Mammary microvascular endothelial cell (primary cell): ENCODE measurements around the gene LY6G6C. TPM values are rescaled to one million over a fixed set of nuclear protein-coding genes. Genes with fewer than 3 reads are reported as not detected.

Experiments used
- total RNA-seq: library from RNA; depleted of rRNA; stranded (reverse); fragments of >200 nt; gene quantifications from 2 replicates; pipeline ENCODE4 v1.2.3, GENCODE V29; 2015

The LY6G6C gene
- total RNA-seq: not detected in 2 replicates

GRCh38 chr6:31721351-31722020 lies at the start of gene LY6G6C:
Gene LY6G6C (minus strand): TSS chr6:31721746. CDS start chr6:31721679, 67 bp downstream.

GRCh38 chr6:31762356-31762755 lies 40.8 kb upstream of the LY6G6C start, which contains the start of gene SAPCD1:
Gene SAPCD1 (plus strand): TSS chr6:31762656. CDS start chr6:31763055, 399 bp downstream.

GRCh38 chr6:31739639-31740396 lies 18.3 kb upstream of the LY6G6C start, which contains the start of gene MSH5:
Gene MSH5 (plus strand): TSS chr6:31740005. CDS start chr6:31740467, 462 bp downstream.

GRCh38 chr6:31736021-31736767 lies 14.6 kb upstream of the LY6G6C start, which contains the start of gene CLIC1:
Gene CLIC1 (minus strand): TSS chr6:31736530. CDS start chr6:31736300, 230 bp downstream.

GRCh38 chr6:31728767-31729514 lies 7.4 kb upstream of the LY6G6C start, which contains the start of gene DDAH2:
Gene DDAH2 (minus strand): TSS chr6:31729299. CDS start chr6:31729161, 138 bp downstream.

GRCh38 chr6:31723245-31723979 lies 1.9 kb upstream of the LY6G6C start, which contains the start of gene MPIG6B:
Gene MPIG6B (plus strand): TSS chr6:31723373. CDS start chr6:31723384, 11 bp downstream.

GRCh38 chr6:31715022-31715958 lies 6.3 kb downstream of the LY6G6C start, which contains the start of gene LY6G6D:
Gene LY6G6D (plus strand): TSS chr6:31715348. CDS start chr6:31715356, 8 bp downstream.

GRCh38 chr6:31706599-31706998 lies 14.9 kb downstream of the LY6G6C start, which contains the start of gene LY6G6F:
Gene LY6G6F (plus strand): TSS chr6:31706866. CDS start chr6:31706907, 41 bp downstream.

GRCh38 chr6:31702819-31703716 lies 18.5 kb downstream of the LY6G6C start, which contains the start of gene ABHD16A:
Gene ABHD16A (minus strand): TSS chr6:31703324. CDS start chr6:31703281, 43 bp downstream.

GRCh38 chr6:31680226-31681134 lies 41.1 kb downstream of the LY6G6C start, which contains the start of gene LY6G5C:
Gene LY6G5C (minus strand): TSS chr6:31681067. CDS start chr6:31680373, 694 bp downstream.

GRCh38 chr6:31669676-31670075 lies 51.9 kb downstream of the LY6G6C start, which contains the start of gene LY6G5B:
Gene LY6G5B (plus strand): TSS chr6:31669976. CDS start chr6:31670951, 975 bp downstream.

Other genes starting within 250 kb of the LY6G6C start
- 19.6 and 21.7 TPM in 2 replicates for gene MICB, start 223.6 kb downstream of the LY6G6C start, total RNA-seq
- not detected in 2 replicates for gene MCCD1, start 192.8 kb downstream of the LY6G6C start, total RNA-seq
- 338 and 363 TPM in 2 replicates for gene DDX39B, start 179.7 kb downstream of the LY6G6C start, total RNA-seq
- gene ATP6V1G2, start 175.1 kb downstream of the LY6G6C start, total RNA-seq: 0.07 and 0.39 TPM in 2 replicates
- 12.9 and 16.2 TPM in 2 replicates for gene NFKBIL1, start 174.1 kb downstream of the LY6G6C start, total RNA-seq
- 0.13 TPM in 1 of 2 replicates, not detected in the other for gene LTA, start 149.5 kb downstream of the LY6G6C start, total RNA-seq
- gene TNF, start 146.2 kb downstream of the LY6G6C start, total RNA-seq: 0.20 TPM in 1 of 2 replicates, not detected in the other
- 2.2 and 7.0 TPM in 2 replicates for gene LTB, start 139.3 kb downstream of the LY6G6C start, total RNA-seq
- 0.20 and 0.98 TPM in 2 replicates for gene LST1, start 135.5 kb downstream of the LY6G6C start, total RNA-seq
- gene NCR3, start 128.7 kb downstream of the LY6G6C start, total RNA-seq: not detected in 2 replicates
- not detected in 2 replicates for gene AIF1, start 106.5 kb downstream of the LY6G6C start, total RNA-seq
- gene PRRC2A, start 101.0 kb downstream of the LY6G6C start, total RNA-seq: 90.2 and 95.7 TPM in 2 replicates
- gene BAG6, start 69.1 kb downstream of the LY6G6C start, total RNA-seq: 273 and 296 TPM in 2 replicates
- gene APOM, start 65.9 kb downstream of the LY6G6C start, total RNA-seq: 1.2 and 1.4 TPM in 2 replicates
- 14.2 and 15.2 TPM in 2 replicates for gene C6orf47, start 61.0 kb downstream of the LY6G6C start, total RNA-seq
- 11.7 and 17.9 TPM in 2 replicates for gene GPANK1, start 56.7 kb downstream of the LY6G6C start, total RNA-seq
- 279 and 308 TPM in 2 replicates for gene CSNK2B, start 55.7 kb downstream of the LY6G6C start, total RNA-seq
- gene LY6G5B, start 51.8 kb downstream of the LY6G6C start, total RNA-seq: 0.93 and 3.1 TPM in 2 replicates
- gene LY6G5C, start 40.7 kb downstream of the LY6G6C start, total RNA-seq: 2.5 and 3.3 TPM in 2 replicates
- gene ABHD16A, start 18.4 kb downstream of the LY6G6C start, total RNA-seq: 36.2 and 38.2 TPM in 2 replicates
- gene LY6G6F, start 14.9 kb downstream of the LY6G6C start, total RNA-seq: not detected in 2 replicates
- gene LY6G6D, start 6.4 kb downstream of the LY6G6C start, total RNA-seq: not detected in 2 replicates
- not detected in 2 replicates for gene MPIG6B, start 1.6 kb upstream of the LY6G6C start, total RNA-seq
- gene DDAH2, start 7.6 kb upstream of the LY6G6C start, total RNA-seq: 90.3 and 106 TPM in 2 replicates
- 1,055 and 1,092 TPM in 2 replicates for gene CLIC1, start 14.8 kb upstream of the LY6G6C start, total RNA-seq
- 8.3 and 14.5 TPM in 2 replicates for gene MSH5, start 18.3 kb upstream of the LY6G6C start, total RNA-seq
- gene SAPCD1, start 40.9 kb upstream of the LY6G6C start, total RNA-seq: 0.67 and 1.7 TPM in 2 replicates
- 0.49 and 1.6 TPM in 2 replicates for gene VWA7, start 55.6 kb upstream of the LY6G6C start, total RNA-seq
- gene VARS1, start 74.0 kb upstream of the LY6G6C start, total RNA-seq: 102 and 107 TPM in 2 replicates
- gene LSM2, start 85.2 kb upstream of the LY6G6C start, total RNA-seq: 117 and 140 TPM in 2 replicates
- gene HSPA1L, start 93.5 kb upstream of the LY6G6C start, total RNA-seq: 0.33 and 0.39 TPM in 2 replicates
- 158 and 167 TPM in 2 replicates for gene HSPA1A, start 93.8 kb upstream of the LY6G6C start, total RNA-seq
- gene HSPA1B, start 106.0 kb upstream of the LY6G6C start, total RNA-seq: 110 and 126 TPM in 2 replicates
- gene NEU1, start 141.1 kb upstream of the LY6G6C start, total RNA-seq: 96.4 and 102 TPM in 2 replicates
- gene SLC44A4, start 157.3 kb upstream of the LY6G6C start, total RNA-seq: 0.30 and 0.33 TPM in 2 replicates
- 35.4 and 39.2 TPM in 2 replicates for gene EHMT2, start 176.0 kb upstream of the LY6G6C start, total RNA-seq
- 0.53 and 0.54 TPM in 2 replicates for gene ZBTB12, start 180.3 kb upstream of the LY6G6C start, total RNA-seq
- not detected in 2 replicates for gene C2, start 206.0 kb upstream of the LY6G6C start, total RNA-seq
- gene CFB, start 224.3 kb upstream of the LY6G6C start, total RNA-seq: 3.9 and 7.0 TPM in 2 replicates
- gene NELFE, start 237.2 kb upstream of the LY6G6C start, total RNA-seq: 99.5 and 101 TPM in 2 replicates
- gene SKIC2, start 237.4 kb upstream of the LY6G6C start, total RNA-seq: 38.9 and 44.7 TPM in 2 replicates